ENCODE measurements around the gene GPR26. TPM values are rescaled to one million over a fixed set of nuclear protein-coding genes. Genes with fewer than 3 reads are reported as not detected.

GPR26 gene, protein sequence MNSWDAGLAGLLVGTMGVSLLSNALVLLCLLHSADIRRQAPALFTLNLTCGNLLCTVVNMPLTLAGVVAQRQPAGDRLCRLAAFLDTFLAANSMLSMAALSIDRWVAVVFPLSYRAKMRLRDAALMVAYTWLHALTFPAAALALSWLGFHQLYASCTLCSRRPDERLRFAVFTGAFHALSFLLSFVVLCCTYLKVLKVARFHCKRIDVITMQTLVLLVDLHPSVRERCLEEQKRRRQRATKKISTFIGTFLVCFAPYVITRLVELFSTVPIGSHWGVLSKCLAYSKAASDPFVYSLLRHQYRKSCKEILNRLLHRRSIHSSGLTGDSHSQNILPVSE
- polyA plus RNA-seq (ENCODE audit: insufficient read length in 4 of 4): under 1 TPM in 1 of 4 donors, not detected in 3; 0.03 TPM

- DNase-seq (ENCODE audit: low read depth in 4 of 4, low spot score in 3 of 4): peak; percentile 3 to 29 (median 10)
Measured at GRCh38 chr10:123666318-123667236, at the start of gene GPR26. TSS of gene GPR26 (plus strand) at chr10:123666355. CDS start at chr10:123666408, 53 bp downstream.

DNA sequence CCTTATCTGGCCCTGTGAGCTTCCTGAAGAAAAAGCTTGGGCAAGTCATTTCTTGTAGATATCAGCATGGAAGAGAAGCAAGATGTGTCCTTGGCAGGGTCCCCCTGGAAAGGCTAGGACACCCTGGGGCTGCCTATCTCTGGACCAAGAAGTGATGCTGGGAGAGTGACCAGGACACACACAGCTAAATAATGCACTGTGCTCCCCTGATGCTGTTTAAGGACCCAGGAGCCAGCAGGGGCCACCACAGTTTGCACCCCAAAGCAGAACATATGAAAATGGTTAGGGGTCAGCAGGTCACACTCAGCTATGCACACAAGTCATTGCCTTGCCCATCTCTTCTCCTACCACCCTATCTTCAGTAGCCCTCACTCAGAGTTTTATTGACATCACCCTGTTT is 47.9 kb upstream of the GPR26 start:
- DNase-seq (ENCODE audit: low read depth in 4 of 4, low spot score in 3 of 4): no peak

DNA sequence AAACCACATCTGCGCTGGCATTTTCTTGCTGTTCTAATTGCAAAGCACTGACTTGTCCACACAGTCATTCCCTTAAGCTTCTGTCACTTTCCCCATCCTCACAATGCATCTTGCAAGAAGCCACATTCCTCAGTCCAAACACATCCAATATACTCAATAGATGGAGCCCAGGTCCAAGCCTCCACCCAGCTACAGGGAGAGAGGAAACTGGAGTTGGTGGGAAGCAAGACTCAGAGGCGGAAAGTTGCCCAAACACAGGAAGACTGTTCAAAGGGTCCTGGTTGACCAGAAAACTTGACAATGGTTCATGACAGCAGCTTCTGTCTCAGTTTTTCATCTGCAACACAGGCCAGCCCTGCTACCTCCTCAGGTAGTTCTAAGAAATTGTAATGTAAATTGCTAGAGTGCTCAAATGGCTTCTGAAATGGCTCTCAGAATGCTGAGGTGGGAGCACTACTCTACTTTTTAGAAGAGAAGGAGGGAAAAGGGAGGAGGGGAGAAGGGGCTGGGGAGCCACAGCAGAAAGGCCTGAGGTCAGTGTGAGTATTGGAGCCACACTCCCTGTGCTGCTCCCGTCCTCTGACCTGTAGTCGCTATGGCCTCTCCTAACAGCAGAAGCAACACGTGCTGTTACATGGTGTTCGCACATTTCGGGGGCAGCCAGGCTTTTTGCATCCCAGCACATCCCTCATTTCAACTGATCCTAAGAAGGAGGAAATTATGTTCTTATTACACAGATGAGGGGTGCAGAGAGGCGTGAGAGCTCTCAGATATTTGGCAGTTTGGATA is 46.9 kb upstream of the GPR26 start:
- DNase-seq (ENCODE audit: low read depth in 4 of 4, low spot score in 3 of 4): no peak

- DNase-seq (ENCODE audit: low read depth in 4 of 4, low spot score in 3 of 4): no peak
Measured at GRCh38 chr10:123620621-123621020, 45.5 kb upstream of the GPR26 start.

DNA sequence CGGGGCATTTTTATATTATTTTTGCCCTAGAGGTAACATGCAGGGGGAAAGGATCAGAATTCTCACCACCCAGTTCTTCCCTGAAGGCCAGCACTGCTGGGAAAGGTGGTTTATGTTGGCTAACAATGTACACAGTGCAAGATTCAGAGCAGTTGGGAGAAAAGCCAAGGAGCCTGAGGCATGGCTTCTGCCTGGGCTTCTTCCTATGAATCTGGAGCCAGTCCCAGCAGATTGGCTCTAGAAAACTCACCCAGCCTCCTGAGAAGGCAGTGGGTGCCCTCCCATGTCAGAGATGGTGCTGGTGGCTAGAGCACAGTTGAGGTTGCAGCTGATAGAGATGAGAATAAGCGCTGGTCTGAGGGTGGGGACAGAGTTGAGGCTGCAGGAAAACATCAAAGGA is 44.7 kb upstream of the GPR26 start:
- no peak for DNase-seq (ENCODE audit: low read depth in 4 of 4, low spot score in 3 of 4)

GRCh38 chr10:123621916-123622315 is 44.2 kb upstream of the GPR26 start:
- no peak for DNase-seq (ENCODE audit: low read depth in 4 of 4, low spot score in 3 of 4)

DNA sequence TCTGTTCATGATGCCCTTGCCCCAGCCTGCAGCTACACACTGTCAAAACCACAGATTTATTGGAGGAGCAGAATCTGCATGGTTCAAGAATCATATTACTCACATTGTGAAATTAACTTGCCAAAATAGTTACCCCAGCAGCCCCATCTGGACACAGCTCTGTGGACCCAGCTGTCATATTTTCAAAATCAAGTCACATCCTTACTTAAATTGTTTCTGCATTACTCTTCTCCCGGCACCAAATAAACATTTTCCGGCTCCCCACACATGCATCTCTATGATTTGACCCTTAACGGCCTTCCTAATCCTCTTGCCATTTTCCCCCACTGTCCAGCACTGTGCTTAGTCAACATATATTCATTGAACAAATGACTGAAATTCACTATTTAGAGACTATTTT is 43.8 kb upstream of the GPR26 start:
- DNase-seq (ENCODE audit: low read depth in 4 of 4, low spot score in 3 of 4): no peak

DNA sequence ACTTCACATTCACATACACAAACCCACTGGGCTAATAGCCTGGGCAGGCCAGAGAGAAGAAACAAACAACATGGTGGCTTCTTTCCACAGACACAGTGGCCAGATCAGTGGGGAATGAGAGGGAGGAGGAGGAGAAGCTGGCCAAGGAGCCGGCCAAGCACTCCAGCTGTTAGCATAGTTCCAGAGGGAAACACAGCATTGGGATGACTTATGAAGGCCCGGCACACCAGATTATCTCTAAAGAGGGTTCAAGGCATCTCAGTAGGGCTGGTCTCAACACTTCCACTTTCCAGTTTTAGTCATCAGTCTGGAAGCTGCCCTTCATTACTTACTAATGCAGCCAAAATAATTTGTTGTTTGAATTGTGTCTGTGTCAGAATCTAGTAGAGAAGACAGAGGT is 42.1 kb upstream of the GPR26 start:
- DNase-seq (ENCODE audit: low read depth in 4 of 4, low spot score in 3 of 4): no peak

DNA sequence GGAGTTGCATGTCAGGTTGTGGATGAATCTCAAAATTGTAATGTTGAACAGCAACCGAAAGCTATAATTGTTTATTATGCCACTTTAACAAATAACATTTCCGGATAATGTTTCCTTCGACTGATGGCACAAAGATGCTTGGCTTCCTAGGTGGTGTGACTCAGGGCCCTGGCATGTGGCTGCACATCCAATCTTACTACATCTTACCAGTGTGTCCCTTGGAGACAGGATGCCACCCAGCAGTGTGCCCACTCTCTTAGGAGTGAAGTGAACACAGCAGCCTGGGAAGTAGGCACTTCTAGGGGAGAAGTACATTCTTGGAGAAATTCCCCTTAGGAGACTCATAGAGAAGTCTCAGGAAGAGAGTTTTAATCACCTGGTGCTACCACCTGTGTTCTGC is 33.0 kb upstream of the GPR26 start:
- no peak for DNase-seq (ENCODE audit: low read depth in 4 of 4, low spot score in 3 of 4)

GRCh38 chr10:123633636-123634035 is 32.5 kb upstream of the GPR26 start:
- no peak for DNase-seq (ENCODE audit: low read depth in 4 of 4, low spot score in 3 of 4)

DNA sequence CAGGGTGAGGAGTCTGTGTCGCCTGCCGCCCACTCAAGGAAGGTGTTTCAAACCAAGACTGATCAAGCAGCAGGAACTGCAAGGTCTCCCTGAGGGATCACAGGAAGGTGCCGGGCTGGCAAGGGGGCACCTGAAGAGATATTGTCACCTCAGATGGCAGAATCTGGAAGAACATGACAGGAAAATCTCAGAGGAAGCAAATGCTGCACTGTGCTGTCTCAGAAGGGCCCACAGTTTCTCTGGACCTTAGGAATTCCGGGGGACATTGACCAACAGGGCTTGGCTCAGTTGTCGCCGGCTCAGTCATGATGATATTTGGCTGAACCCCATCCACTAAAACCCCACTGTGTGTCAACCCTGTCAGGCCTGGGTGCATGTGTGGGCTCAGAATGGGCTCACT is 31.9 kb upstream of the GPR26 start:
- no peak for DNase-seq (ENCODE audit: low read depth in 4 of 4, low spot score in 3 of 4)

- no peak for DNase-seq (ENCODE audit: low read depth in 4 of 4, low spot score in 3 of 4)
Measured at GRCh38 chr10:123635131-123635530, 31.0 kb upstream of the GPR26 start.

DNA sequence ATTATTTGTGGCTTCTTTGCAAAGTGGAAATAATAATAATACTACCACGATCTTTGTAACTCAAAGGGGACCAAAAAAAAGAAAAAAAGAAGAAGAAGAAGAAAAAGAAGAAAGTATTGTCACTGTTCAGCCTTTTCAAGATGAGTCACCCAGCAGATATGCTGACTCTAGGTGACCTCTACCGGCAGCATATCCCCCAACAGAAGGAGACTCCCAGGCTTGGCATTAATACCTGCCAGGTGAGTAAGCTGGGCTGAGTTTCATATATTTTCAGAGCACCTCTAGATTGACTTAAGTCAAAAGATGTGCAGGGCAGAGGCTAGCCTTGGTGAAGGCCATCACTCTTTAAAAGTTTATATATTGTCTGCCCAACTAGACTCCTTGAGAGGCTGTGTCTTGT is 30.4 kb upstream of the GPR26 start:
- DNase-seq (ENCODE audit: low read depth in 4 of 4, low spot score in 3 of 4): no peak

GRCh38 chr10:123636598-123637325 is 29.4 kb upstream of the GPR26 start:
- no peak for DNase-seq (ENCODE audit: low read depth in 4 of 4, low spot score in 3 of 4)

GRCh38 chr10:123637326-123637880 is 28.8 kb upstream of the GPR26 start:
- DNase-seq (ENCODE audit: low read depth in 4 of 4, low spot score in 3 of 4): no peak

DNA sequence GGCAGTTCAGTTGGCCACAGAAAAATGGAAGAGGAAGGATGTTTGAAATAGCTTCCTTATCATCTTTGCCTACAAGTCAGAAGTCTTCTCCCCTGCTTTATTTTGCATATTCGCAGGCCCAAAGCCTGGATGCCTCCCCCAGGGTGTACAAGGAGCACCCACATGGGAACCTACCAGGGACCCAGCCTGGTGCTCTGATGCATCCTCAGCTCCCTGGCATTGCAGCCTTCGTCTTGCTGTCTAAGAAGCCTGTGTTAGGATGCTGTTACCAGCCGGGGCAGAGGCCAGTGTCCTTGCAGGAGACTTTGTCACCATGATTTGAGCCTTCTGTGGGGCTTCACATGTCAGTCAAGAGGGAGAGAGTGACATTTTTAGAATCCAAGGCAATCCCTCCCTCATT is 27.0 kb upstream of the GPR26 start:
- no peak for DNase-seq (ENCODE audit: low read depth in 4 of 4, low spot score in 3 of 4)

DNA sequence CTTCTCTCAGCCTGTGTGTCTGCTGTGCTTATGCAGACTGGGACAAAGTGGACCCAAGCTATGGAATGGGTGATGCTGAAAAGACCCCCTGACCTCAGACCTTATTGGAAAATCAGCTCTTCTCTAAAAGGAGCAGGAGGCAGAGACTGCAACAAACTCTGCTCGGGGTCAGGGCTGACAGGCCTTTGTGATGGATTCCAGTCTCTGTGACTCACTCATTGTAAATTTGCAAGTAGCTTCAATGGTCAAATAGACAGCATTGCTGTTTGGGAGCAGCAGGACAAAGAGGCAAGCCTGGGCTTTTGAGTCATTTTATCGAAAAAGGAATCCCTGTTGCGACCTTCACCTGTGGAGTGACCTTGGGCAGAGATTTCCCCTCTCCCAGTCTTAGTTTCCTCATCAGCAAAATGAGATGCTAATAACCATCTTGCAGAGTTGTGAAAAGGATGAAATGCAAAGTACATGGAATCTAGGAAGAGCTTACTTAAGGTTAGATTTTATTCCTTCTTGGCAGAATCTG is 26.1 kb upstream of the GPR26 start:
- DNase-seq (ENCODE audit: low read depth in 4 of 4, low spot score in 3 of 4): no peak

DNA sequence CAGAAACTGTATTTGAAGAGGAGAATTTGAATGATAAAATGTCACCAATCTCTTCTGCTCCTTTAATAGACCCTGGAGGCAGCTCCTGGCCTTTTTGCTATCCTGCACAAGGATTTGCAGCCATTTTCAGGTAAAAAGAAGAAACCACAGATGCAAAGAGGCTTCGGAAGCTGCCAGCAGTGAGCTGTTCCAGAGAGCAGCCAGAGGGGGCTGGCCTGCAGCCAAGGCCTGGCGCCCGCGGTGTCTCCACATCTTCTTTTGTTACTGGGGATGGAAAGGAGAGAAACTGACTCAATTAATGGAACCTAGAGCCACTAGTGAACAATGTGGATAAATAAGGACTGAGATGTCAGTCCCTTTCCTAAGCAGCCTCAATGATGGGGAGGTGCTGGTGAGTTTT is 23.9 kb upstream of the GPR26 start:
- no peak for DNase-seq (ENCODE audit: low read depth in 4 of 4, low spot score in 3 of 4)

- no peak for DNase-seq (ENCODE audit: low read depth in 4 of 4, low spot score in 3 of 4)
Measured at GRCh38 chr10:123642697-123643096, 23.5 kb upstream of the GPR26 start.

DNA sequence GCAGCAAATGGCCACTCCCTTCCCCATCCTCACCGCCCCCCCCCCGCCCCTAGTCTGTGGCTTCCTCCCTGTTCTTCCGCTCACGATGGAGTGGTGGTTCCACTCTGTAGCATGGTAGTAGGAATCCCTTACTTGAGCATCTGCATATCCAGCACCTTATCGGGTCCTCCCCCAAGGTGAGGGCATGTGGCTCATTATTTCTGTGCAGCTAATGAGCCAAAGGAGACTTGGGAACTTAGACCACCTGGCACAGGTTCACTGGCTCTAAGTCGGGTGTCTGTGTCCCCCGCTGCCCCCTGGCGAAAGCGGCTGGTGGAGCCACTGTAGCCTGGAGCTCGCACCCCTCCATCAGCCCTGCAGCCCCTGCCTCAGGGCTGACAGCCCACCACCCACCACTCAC is 22.8 kb upstream of the GPR26 start:
- no peak for DNase-seq (ENCODE audit: low read depth in 4 of 4, low spot score in 3 of 4)
